Measurements from ENCODE around the gene MDH2.
"Not testable (repeated sequence)": the region's sequence is repeated elsewhere in the genome, so short reads cannot be mapped to it uniquely, and the experiment has no call there.

MDH2 gene

DNA sequence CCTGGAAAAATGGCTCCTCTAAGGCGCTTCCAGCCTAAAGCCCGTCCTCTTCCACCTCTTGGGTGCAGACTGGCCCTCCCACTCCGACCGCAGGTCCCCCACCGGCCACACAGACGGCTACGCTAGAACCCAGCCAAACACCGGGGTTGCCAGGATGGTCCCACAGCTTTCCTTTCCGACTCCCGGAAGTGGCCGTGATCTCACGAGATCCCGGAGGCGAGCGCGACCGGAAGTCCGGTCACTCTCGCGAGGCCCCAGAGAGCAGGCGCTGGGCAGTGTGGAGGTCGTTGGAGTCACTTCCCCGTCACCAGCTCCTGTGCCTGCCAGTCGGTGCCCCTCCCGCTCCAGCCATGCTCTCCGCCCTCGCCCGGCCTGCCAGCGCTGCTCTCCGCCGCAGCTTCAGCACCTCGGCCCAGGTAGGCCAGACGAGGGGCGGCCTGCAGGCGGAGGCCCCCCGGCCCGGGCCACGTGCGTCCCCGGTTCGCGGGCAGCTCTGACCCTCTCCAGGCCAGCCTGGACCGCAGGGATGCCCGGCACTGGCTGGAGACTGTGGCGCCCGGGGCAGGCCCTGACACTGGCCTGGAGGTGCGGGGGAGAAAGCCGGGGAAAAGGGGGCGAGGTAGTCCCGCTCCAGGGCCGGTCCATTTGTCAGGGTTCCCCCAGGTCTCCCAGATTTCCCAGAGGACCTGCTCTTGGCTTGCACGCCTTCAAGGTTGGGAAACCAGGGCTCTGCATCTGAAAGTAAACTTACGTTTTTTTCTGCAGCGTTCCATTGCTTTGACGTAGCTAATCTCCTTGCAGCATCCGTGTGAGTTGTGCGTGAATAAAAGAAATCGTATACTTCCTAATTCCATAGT, at the start of gene MDH2, which contains the start of gene STYXL1:
Gene MDH2, plus strand, starts transcription at position 296 of the 857 bp plus-strand sequence. Its CDS starts 55 bp downstream, at position 351.
Gene STYXL1, minus strand, starts transcription at position 190 of the 857 bp plus-strand sequence. CDS start 17,477 bp downstream, outside the sequence.
- no peaks in the 10 kb centered on the region for H3K9me3 ChIP-seq (ENCODE audit: control insufficient read depth, insufficient read depth, low read length)
- peak within 1 kb of the TSS; percentile 98 for H3K9ac ChIP-seq (ENCODE audit: low read depth, low read length)
- peaks cover 14% of the 10 kb centered on the region for H3K36me3 ChIP-seq (ENCODE audit: insufficient read depth, low read length)
- H3K4me1 ChIP-seq (ENCODE audit: insufficient read depth, low read length) = peaks cover 13% of the 10 kb centered on the region; the same call in 1 of the 2 replicates

- no peaks in the 10 kb centered on the region for H3K4me1 ChIP-seq (ENCODE audit: insufficient read depth, low read length)
- H3K9me3 ChIP-seq (ENCODE audit: control insufficient read depth, insufficient read depth, low read length) = no peaks in the 10 kb centered on the region
- H3K36me3 ChIP-seq (ENCODE audit: insufficient read depth, low read length) = no peaks in the 10 kb centered on the region
- H3K9ac ChIP-seq (ENCODE audit: low read depth, low read length) = no peak overlapping the region
Observed at GRCh38 chr7:76000566-76000965, 47.3 kb upstream of the MDH2 start.

DNA sequence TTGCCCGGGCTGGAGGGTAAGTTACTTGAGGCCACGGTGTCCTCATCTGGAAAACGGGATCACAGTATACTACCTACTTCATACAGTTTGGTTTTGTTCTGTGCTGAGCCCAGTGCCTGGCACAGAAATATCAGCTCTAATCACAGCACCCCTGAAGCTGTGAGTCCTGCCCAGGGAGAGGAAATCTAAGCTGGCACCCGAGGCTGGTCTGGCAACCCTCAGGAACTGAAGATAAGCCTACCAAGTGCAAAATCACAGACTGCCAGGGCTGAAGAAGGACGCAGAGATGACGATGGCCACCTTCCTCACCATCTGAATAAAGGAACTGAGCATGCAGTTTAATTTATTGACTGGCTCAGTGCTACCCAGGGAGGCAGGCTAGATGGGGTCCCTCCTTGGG, 45.8 kb upstream of the MDH2 start:
- H3K36me3 ChIP-seq (ENCODE audit: insufficient read depth, low read length) = no peaks in the 10 kb centered on the region

GRCh38 chr7:76002822-76003221, 45.1 kb upstream of the MDH2 start:
- Histone ChIP-seq H3K36me3 (ENCODE audit: insufficient read depth, low read length) (no peaks in the 10 kb centered on the region), H3K9ac (ENCODE audit: low read depth, low read length) (no peak overlapping the region), H3K9me3 (ENCODE audit: control insufficient read depth, insufficient read depth, low read length) (no peaks in the 10 kb centered on the region), H3K4me1 (ENCODE audit: insufficient read depth, low read length) (no peaks in the 10 kb centered on the region)

More for the DNA sequence above, 45.8 kb upstream of the MDH2 start:
- Histone ChIP-seq H3K9ac (ENCODE audit: low read depth, low read length) (no peak overlapping the region), H3K9me3 (ENCODE audit: control insufficient read depth, insufficient read depth, low read length) (no peaks in the 10 kb centered on the region), H3K4me1 (ENCODE audit: insufficient read depth, low read length) (no peaks in the 10 kb centered on the region)

DNA sequence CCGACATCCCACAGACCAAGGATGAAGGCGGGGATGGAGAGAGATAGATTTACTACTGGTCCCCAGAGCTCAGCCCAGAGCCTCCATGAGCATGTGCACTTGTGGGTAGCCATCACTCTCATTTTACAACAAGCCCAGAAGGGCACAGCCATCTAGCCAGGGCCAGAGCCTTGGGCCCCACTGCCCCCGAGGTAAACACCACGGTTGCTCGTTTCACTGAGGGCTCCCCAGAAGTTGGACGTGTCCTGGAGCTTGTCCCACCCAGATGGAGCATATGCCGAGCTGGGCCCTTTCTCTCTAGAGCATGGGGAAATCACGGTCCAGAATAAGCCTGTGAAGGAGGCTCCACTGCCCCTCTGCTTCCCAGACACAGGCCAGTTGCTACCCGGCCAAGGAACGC, 44.6 kb upstream of the MDH2 start:
- Histone ChIP-seq H3K36me3 (ENCODE audit: insufficient read depth, low read length) (no peaks in the 10 kb centered on the region), H3K9me3 (ENCODE audit: control insufficient read depth, insufficient read depth, low read length) (no peaks in the 10 kb centered on the region), H3K4me1 (ENCODE audit: insufficient read depth, low read length) (no peaks in the 10 kb centered on the region), H3K9ac (ENCODE audit: low read depth, low read length) (no peak overlapping the region)

DNA sequence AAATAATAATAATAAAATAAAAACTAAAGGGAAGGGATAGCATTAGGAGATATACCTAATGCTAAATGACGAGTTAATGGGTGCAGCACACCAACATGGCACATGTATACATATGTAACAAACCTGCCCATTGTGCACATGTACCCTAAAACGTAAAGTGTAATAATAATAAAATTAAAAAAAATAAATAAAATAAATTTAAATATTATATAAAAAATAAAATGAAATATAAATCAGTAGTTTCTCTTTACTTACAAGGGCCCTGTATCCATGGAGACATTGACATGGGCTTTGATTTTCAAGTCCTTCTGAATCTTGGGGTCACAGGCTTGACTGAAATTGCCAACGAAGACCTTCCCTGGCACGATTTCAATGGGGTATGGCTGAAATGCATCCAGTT, 42.9 kb upstream of the MDH2 start:
- not testable (repeated sequence) for H3K9ac ChIP-seq (ENCODE audit: low read depth, low read length); H3K36me3 ChIP-seq (ENCODE audit: insufficient read depth, low read length); H3K9me3 ChIP-seq (ENCODE audit: control insufficient read depth, insufficient read depth, low read length); H3K4me1 ChIP-seq (ENCODE audit: insufficient read depth, low read length)

- H3K9me3 ChIP-seq (ENCODE audit: control insufficient read depth, insufficient read depth, low read length) = no peaks in the 10 kb centered on the region
- peaks cover 2% of the 10 kb centered on the region; the same call in 1 of the 2 replicates for H3K36me3 ChIP-seq (ENCODE audit: insufficient read depth, low read length)
- no peak overlapping the region for H3K9ac ChIP-seq (ENCODE audit: low read depth, low read length)
- H3K4me1 ChIP-seq (ENCODE audit: insufficient read depth, low read length) = no peaks in the 10 kb centered on the region
Observed at GRCh38 chr7:76008156-76008687, 39.7 kb upstream of the MDH2 start.

DNA sequence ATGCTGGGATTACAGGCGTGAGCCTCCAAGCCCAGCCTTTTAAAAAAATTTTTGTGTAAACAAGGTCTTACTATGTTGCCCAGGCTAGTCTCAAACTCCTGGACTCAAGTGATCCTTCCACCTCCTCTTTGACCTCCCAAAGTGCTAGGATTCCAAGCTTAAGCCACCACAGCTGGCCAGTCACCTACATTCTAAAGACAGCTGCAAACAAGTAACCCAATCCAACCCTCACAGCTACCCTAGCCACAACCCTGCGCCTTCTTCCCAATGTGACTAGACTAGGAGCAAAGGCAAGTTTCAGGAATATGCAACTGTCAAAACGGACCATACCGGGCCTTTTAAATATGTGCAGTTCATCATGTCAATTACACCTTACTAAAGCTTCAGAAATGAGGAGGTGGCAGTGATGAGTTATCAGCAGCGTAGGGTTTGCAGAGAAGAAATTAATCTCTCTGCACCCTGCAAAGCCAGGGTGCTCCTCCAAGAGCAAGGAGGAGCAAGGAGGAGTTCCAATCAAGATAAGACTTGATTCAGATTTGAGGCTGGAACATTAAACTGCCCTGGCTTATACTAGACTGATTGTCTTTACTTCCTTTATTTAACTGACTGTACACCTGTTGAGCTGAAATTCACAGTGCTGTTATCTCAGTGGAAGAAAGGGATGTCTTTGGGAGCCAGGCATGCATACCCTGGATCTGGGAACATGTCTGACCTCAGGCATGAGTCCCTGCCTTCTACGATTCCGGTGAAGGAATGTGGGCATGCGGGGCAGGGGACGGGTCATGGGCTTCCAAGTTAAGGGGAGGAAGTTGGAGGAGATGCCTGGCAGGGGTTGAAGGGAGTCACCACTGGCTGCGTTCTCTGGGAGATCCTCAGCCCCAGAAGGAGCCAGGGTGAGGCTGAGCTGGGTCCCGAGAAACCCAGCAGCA, 38.0 kb upstream of the MDH2 start:
- H3K36me3 ChIP-seq (ENCODE audit: insufficient read depth, low read length) = peaks cover 2% of the 10 kb centered on the region; the same call in 1 of the 2 replicates
- no peak overlapping the region for H3K9ac ChIP-seq (ENCODE audit: low read depth, low read length)
- H3K9me3 ChIP-seq (ENCODE audit: control insufficient read depth, insufficient read depth, low read length) = no peaks in the 10 kb centered on the region
- H3K4me1 ChIP-seq (ENCODE audit: insufficient read depth, low read length) = no peaks in the 10 kb centered on the region

- no peaks in the 10 kb centered on the region for H3K4me1 ChIP-seq (ENCODE audit: insufficient read depth, low read length)
- peaks cover 2% of the 10 kb centered on the region; the same call in 1 of the 2 replicates for H3K36me3 ChIP-seq (ENCODE audit: insufficient read depth, low read length)
- H3K9me3 ChIP-seq (ENCODE audit: control insufficient read depth, insufficient read depth, low read length) = no peaks in the 10 kb centered on the region
- no peak overlapping the region for H3K9ac ChIP-seq (ENCODE audit: low read depth, low read length)
Observed at GRCh38 chr7:76011442-76011861, 36.5 kb upstream of the MDH2 start.

DNA sequence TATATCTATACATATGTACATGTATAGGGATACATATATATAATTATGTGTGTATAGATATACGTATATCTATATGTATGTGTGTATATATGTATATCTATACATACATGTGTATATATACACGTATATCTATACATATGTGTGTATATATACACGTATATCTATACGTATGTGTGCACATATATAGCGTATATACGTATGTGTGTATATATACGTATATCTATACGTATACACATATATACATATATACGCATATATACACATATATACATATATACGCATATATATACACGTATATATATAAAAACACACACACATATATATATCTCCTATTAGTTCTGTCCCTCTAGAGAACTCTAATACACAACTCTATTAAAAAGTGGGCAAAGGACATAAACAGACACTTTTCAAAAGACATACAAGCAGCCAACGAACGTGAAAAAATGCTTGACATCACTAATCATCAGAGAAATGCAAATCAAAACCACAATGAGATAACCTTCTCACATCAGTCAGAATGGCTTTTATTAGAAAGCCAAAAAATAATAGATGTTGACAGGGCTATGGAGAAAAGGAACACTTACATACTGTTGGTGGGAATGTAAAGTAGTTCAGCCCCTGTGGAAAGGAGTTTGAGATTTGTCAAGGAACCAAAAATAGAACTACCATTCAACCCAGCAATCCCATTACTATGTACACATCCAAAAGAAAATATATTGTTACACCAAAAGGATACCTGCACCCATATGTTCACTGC, 31.5 kb upstream of the MDH2 start:
- peaks cover 7% of the 10 kb centered on the region for H3K36me3 ChIP-seq (ENCODE audit: insufficient read depth, low read length)

DNA sequence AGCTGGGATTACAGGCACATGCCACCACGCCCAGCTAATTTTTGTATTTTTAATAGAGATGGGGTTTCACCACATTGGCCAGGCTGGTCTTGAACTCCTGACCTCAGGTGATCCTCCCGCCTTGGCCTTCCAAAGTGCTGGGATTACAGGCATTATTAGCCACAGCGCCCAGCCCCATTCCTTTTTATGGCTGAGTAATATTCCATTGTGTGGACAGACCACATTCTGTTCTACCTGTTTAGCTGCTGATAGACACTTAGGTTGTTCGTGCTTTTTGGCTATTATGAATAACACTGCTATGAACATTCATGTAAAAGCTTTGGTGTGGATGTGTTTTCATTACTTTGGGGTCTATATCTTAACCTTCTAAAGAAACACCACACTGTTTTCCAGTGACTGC, 29.4 kb upstream of the MDH2 start:
- H3K36me3 ChIP-seq (ENCODE audit: insufficient read depth, low read length) = peaks cover 13% of the 10 kb centered on the region
- not testable (repeated sequence) for H3K4me1 ChIP-seq (ENCODE audit: insufficient read depth, low read length); H3K9me3 ChIP-seq (ENCODE audit: control insufficient read depth, insufficient read depth, low read length); H3K9ac ChIP-seq (ENCODE audit: low read depth, low read length)

More for the DNA sequence above, 31.5 kb upstream of the MDH2 start:
- Histone ChIP-seq H3K9ac (ENCODE audit: low read depth, low read length) (no peak overlapping the region), H3K9me3 (ENCODE audit: control insufficient read depth, insufficient read depth, low read length) (no peaks in the 10 kb centered on the region), H3K4me1 (ENCODE audit: insufficient read depth, low read length) (no peaks in the 10 kb centered on the region)

DNA sequence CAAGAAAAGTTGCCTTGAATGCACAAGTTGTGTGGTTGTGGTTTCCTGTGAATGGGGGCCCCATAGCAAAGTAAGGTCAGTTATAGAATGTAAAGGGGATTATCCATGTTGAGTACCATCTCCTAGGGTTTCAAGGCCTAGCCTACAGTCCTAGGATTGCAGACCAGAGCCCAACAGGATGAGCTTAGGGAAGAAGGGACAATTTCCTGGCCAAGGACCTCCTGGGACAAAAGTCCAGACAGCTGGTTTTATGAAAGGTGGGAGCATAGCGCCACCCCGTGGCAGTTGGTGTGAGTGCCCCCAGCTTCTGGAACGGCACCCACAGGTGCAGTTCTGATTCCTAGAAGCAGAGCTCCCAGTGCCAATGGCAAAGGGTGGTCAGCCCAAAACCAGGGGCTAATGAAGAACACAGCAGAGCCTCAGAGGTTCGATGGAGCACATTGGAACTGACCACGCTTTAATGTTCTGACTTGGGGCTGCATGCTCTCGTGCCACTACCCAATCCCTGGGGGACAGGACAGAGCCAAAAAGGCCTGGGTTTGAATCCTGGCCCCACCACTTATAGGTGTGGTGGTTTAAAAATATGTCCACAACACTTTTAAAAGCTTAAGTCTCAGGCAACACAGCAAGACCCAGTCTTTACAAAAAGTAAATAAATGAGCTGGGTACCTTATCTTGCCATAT, 27.7 kb upstream of the MDH2 start:
- no peak overlapping the region for H3K9ac ChIP-seq (ENCODE audit: low read depth, low read length)

GRCh38 chr7:76022026-76022780, 25.7 kb upstream of the MDH2 start:
- H3K9ac ChIP-seq (ENCODE audit: low read depth, low read length) = no peak overlapping the region
- H3K4me1 ChIP-seq (ENCODE audit: insufficient read depth, low read length) = no peaks in the 10 kb centered on the region

More for the DNA sequence above, 27.7 kb upstream of the MDH2 start:
- Histone ChIP-seq H3K9me3 (ENCODE audit: control insufficient read depth, insufficient read depth, low read length) (no peaks in the 10 kb centered on the region), H3K36me3 (ENCODE audit: insufficient read depth, low read length) (peaks cover 13% of the 10 kb centered on the region), H3K4me1 (ENCODE audit: insufficient read depth, low read length) (no peaks in the 10 kb centered on the region)

More at GRCh38 chr7:76022026-76022780, 25.7 kb upstream of the MDH2 start:
- H3K36me3 ChIP-seq (ENCODE audit: insufficient read depth, low read length) = peaks cover 13% of the 10 kb centered on the region
- no peaks in the 10 kb centered on the region for H3K9me3 ChIP-seq (ENCODE audit: control insufficient read depth, insufficient read depth, low read length)

Data from ES-I3 (cell line).